AG10803 (cell line): ENCODE measurements around the gene COQ3.

Source experiments
- DNase-seq: peaks from one replicate; pipeline ENCODE4 v3.0.0; 2010; ENCODE audit warnings: low read depth
- H3K4me3 ChIP-seq: 2 replicates; pipeline ENCODE4 v1.5.1; 2011; ENCODE audit warnings: mild to moderate bottlenecking, low read length, control low read depth
- TF ChIP-seq, protein P1 (sequence below): conservative IDR thresholded peaks from 2 replicates; pipeline ENCODE4 v1.5.1; 2011; ENCODE audit warnings: mild to moderate bottlenecking, low read length, control low read depth, inconsistent platforms

Gene COQ3

DNA sequence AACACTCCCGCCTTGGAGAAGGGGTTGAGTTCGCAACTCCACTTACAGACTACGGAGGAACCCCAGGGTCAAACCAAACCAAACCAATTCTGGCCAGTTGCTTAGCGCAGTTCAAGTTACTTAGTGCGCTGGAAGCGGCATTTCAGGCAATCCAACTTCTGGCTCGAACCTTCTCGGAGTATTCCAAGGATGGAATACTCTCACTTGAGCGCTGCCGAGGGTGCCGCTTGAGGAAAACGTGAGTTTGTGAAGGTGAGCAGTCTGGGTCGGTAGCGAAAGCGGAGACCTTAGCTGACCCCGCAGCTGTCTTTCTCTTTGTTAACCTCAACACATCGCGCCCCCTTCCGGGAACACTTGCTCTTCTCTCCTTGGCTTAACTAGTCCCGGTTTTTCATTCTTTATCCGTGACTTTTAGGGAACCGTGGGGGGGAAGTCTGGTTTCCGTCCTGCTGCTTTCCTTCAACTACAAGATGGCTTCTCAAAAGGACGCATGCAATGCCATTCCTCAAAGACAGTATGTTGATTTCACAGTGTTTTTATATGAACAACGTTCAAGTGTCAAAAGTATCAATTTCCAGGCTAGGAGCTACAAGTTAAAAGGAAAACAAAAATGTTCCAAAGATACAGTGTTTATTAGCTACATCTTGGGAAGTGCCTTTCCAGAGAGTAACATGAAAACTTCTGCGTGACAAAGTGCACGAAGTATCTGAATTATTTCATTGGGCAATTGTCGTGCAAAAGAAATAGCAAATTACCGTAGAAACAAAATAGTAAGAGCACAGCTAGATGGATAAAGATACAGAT lies 31.9 kb upstream of the COQ3 start:
- H3K4me3 ChIP-seq: peak overlapping the region; percentile 94
- peak; percentile 88 for DNase-seq
- TF ChIP-seq, protein P1, sequence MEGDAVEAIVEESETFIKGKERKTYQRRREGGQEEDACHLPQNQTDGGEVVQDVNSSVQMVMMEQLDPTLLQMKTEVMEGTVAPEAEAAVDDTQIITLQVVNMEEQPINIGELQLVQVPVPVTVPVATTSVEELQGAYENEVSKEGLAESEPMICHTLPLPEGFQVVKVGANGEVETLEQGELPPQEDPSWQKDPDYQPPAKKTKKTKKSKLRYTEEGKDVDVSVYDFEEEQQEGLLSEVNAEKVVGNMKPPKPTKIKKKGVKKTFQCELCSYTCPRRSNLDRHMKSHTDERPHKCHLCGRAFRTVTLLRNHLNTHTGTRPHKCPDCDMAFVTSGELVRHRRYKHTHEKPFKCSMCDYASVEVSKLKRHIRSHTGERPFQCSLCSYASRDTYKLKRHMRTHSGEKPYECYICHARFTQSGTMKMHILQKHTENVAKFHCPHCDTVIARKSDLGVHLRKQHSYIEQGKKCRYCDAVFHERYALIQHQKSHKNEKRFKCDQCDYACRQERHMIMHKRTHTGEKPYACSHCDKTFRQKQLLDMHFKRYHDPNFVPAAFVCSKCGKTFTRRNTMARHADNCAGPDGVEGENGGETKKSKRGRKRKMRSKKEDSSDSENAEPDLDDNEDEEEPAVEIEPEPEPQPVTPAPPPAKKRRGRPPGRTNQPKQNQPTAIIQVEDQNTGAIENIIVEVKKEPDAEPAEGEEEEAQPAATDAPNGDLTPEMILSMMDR: peak; percentile 55

DNA sequence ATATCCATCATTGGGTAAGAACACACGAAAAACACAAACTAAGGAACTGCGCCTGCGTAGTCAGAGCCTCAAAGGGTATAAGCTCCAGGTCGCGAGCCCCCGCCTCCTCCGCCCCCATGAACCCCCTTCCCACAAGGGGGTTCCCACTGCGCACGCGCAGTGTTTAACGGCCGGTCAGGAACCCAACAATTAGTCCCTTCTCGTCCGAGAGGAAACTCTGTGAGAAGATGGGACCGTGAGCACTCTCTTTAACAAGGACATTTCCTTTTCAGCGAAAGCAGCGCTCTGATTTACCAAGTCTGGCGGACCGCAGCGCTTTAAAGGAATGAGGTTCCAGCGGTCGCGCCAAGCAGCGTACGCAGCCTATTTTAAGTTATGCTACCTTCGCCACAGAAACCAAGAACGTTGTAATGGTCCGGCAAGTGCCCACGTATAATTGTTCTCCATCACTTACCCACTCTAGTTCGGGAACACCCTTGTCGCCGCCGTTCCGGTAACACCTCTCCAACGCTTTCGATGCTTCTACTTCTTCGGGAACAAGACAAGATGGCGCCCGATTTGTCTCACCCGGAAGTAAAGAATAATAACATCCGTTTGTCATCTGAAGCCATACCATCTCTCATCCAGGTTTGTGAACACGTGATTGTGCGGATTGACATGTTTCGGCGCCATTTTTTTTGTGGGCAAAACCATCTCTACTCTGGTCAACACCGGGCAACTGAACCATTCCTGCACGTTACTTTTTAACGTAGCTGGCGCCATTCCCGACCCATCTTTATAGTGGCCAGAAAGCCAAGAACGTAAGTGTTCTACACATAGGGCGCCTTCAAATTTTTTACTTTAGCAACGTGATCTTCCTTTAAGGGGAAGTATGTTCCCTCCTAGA lies 31.0 kb upstream of the COQ3 start, which contains the start of gene PNISR:
PNISR (minus strand) TSS at position 548 of the 886 bp plus-strand sequence. CDS start 10,649 bp downstream, outside the sequence.
- peak; percentile 99 for DNase-seq
- TF ChIP-seq, protein P1: no peak
- H3K4me3 ChIP-seq: peak within 1 kb of the TSS; percentile 94

DNA sequence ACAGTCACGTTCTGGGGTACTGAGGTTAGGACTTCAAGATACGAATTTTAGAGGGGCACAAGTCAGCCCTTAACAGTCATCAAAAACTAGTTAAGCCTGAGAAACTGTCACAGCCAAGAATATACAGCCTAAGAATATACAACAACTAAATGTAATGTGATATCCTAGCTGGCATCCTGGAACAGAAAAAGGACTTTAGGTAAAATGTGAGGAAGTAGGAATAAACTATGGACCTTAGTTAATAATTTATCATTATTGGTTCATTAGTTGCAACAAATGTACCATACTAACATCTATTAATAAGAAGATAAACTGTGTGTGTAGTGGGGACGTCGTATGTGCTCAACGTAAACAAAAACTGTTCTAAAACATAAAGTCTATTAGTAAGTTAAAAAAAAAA lies 30.0 kb upstream of the COQ3 start:
- DNase-seq: no peak
- TF ChIP-seq, protein P1: no peak
- H3K4me3 ChIP-seq: peak overlapping the region; percentile 94

DNA sequence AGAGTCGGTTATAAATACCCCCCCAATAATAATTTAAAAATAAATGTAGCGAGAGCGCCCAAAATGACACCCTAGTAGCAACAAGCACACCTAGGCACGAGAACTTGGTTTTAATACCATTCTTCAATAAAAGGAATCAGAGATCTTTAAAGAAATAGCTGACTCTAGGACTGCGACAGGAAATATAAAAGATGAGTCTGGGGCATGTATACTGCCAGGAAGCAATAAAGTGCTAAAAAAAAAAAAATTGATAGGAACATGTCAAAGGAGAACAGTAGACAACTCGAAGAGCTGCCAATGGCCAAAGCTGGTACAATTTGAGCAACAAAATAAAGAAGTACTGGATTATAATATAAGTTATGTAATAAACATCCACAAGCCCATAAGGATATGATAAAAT lies 28.9 kb upstream of the COQ3 start:
- TF ChIP-seq, protein P1: no peak
- no peak for DNase-seq
- no peak overlapping the region for H3K4me3 ChIP-seq

DNA sequence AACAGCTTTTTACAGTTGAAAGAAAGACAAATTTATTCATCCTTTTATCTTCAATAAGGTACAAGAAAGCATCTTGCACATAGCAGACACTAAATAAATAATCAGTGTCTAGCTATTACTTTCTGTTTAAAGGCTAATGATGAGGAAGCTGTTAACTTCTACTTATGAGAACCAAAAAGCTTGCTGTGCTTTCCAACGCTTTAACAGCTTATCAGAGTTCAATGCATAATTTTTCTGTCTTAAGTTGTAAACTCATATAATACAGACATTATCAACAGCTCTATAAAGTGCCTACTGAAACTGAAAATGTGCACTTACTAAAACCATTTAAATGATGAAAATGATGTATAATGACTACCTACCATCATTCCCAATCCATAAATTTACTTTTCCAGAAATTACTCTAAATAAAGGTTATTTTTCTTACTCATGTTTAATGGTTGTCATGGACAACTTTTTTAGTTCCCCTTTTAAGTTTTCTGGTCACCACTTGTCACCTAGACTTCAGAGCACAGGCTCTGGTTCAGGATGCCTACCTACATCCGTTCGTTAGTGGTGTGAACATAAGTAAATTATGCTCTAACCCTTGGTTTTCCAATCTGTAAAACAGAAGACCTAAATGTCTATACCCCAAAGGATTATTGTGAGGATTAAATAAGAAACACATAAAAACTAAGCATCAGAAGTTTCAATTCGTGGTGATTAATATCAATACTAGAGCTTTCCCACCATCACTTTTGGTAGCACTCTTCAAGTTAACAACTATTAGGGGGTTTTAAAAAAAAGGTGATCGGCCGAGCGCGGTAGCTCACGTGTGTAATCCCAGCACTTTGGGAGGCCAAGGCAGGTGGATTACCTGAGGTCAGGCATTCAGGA lies 23.1 kb upstream of the COQ3 start:
- H3K4me3 ChIP-seq: no peak overlapping the region
- DNase-seq: no peak

DNA sequence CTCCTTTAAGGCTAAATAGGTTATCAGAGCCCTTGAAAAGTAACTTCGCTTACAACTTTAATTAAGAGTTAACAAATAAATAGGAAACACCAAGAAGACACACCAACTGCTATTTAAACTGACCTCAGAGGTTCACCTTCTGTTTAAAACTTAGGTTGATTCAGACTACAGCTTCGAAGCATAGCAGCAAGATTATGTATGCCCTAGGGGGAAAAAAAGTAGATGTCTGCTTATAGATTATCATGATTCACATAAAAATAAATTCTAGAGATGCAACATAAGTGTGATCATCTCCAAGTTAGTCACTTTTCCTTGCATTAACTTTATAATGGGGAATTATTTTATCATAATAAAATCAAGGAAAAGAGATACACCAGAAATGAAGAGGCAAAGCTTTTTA lies 22.2 kb upstream of the COQ3 start:
- TF ChIP-seq, protein P1: no peak
- H3K4me3 ChIP-seq: no peak overlapping the region
- DNase-seq: no peak

More for the DNA sequence above, 23.1 kb upstream of the COQ3 start:
- TF ChIP-seq, protein P1: no peak
